Ammon's horn (tissue), 1 donor: ENCODE results near the gene C7.

Source experiments
- DNase-seq: peaks from one replicate; pipeline ENCODE4 v3.0.0-alpha.2; 2016; ENCODE audit warnings: low spot score

The C7 gene

DNA sequence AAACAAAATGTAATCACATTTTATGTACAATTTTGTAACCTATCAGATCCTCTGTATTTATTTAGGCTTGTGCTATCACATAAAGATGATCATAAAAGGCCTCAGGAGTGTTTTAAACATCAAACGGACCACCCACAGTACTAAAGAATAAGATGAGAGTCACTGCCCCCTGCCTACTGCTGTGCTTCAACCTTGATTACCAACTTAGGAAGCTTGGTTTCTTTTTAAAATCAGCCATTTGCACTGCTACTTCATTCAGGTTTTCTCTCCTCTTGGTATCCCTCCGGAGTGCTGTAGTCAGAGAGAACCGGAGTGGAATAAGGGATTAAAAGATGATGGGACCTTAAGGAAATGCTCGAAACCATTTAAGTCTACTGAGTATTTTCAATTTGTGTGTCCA is 6.9 kb downstream of the C7 start:
- DNase-seq = no peak

DNA sequence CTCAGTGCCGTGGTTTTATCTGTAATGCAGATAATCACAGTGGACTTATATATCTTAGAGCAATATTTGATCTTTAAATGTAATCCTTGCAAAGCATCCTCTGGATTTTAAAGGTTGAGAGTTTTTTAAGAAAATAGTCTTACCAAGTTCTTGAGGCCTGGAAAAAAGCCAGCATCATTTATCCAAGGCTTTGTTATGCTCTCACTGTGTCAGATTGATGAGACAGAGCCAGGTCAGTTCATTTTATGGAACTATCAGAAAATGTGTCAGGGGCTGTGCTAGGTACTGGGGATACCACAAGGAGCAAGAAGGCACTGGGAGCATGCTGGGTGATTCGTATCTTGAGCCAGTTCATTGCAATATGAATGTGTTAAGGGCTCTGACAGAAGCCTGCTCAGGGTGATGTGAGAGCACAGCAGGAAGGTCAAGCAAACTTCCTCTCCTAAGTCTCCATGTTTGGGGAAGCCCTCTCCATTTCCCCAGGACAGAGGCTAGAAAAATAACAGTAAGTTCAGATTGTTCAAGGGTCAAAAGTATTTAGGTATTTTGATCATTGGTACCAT is 19.7 kb downstream of the C7 start:
- no peak for DNase-seq

DNA sequence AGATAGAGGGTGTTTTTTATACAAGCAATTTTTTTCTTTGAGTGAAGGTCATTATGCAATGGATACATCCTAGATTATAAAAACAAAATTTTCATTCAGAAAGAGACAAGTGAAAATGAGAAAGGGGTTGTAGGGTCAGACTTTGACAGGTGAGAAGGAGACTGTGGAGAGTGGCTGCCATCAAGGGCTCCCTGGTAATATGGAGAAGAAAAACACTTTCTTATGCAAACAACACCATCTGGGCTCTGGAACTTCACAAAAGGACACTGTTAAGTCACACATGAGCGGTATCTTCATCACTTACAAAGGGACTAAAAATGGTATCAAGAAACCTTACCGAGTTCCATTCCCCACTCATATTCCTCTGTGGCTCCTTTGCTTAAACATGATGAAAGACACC is 23.5 kb downstream of the C7 start:
- DNase-seq = no peak

DNA sequence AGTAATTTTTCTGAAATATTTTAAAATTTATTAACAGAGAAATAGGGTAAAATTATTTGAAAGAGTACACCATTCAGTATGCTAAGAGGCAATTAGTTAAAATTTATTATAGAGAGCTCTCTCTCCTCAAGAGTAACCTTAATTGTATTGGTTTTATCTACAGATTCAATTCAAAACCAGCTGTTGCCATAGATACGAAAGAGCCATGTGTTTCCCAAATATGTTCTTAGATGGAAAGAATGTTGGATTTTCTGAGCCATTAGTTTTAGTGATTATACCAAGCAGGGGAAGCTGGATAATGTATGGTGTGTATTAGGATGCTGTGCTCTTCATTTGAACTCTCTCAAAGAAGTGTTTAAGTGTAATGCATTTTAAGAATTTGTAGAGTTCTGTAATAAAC is 27.8 kb downstream of the C7 start:
- DNase-seq = no peak

DNA sequence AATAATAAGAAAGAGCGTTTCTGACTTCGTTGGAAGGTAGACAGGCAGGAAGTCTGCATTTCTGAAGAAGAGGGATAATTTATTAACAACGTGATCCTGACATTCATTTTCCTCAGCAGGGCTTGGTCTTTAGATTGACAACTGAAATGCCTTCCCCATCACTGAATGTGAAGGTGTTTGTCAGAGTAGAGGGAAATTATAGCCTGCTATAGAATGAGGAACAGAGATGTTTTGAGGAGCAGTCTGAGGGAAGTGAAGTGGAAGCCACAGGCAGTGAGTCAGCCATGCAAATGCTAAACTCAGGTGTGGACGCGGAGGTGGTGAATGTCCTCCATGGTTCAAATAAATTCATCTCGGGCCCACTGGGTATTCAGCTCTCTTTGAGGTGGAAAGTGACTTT is 30.5 kb downstream of the C7 start:
- no peak for DNase-seq

DNA sequence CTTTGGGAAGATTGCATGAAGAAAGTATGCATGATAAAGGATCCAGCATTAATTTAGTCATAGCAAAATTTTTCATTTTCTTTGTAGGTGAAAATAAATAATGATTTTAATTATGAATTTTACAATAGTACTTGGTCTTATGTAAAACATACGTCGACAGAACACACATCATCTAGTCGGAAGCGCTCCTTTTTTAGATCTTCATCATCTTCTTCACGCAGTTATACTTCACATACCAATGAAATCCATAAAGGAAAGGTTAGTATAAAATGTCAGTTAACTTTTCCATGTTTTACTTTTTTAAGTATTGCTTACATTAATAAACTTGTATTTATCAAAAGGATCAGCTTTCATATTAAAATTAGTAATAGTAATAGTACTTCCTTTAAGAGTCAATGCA is 35.8 kb downstream of the C7 start:
- DNase-seq = no peak

DNA sequence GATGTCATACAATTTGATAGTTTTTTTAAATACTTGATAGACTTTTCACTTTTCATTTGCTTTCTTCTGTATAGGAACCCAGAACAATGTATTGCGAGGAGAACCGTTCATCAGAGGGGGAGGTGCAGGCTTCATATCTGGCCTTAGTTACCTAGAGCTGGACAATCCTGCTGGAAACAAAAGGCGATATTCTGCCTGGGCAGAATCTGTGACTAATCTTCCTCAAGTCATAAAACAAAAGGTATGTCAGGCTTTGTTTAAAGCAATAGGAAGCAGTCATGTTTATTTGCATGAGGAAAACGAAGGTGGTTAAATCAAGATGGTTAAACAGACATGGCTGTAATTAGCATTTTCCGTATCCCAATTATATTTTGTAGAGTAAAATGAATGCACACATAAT is 46.0 kb downstream of the C7 start:
- no peak for DNase-seq

DNA sequence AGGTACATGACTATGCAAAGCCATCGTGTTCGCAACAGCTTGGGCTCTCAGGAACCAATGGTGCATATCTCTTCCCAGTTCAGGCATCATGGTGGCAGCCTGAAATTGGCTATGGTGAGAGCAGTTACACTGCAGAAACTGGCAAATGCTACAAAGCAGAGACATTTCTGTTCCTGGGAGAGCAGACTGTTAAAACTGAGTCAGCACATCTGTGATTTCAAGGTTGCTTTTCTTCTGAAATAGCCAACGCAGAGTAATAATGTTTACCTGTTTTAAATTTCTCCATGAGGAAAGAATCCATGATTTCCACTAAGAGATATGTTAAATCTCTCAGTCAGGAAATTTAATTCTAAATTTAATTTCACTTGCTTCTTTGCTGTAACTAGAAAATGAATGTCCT is 47.8 kb downstream of the C7 start:
- DNase-seq = no peak

DNA sequence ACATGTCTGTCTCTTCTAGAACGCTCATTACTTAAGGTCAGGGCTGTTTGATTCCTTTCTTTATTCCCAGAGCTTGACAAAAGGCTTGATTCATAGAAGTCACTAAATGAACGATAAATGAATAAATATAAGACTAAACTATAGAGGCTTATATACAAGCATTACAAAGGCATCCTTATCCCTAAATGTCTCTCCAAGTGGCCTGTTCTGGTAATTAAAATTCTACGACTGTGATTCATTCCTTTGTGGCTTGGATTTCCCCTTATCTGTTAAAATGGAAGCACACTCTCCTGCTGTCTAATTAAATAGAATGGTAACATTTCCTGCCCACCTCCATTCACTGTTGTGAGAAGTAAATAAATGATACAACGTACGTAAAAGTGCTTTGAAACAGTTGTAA is 49.5 kb downstream of the C7 start:
- no peak for DNase-seq

DNA sequence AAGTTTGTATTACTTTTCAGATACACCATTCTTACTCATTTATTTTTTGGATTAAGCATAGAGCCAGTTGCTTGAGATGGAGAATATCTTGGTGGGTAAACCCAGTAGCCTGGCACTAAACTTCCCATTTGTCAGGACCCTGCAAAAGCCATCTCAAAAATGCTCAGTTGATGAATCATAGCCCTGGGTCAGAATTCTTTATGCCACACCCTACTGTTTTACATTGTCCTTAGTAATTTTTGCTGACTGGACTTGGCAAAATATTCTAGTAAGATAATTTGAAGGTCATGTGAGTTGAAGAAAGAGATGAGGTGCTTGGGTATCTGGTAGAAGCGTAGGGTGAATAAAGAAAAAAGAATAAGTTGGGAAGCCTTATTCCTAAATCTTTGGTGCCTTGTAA is 50.7 kb downstream of the C7 start:
- no peak for DNase-seq

DNA sequence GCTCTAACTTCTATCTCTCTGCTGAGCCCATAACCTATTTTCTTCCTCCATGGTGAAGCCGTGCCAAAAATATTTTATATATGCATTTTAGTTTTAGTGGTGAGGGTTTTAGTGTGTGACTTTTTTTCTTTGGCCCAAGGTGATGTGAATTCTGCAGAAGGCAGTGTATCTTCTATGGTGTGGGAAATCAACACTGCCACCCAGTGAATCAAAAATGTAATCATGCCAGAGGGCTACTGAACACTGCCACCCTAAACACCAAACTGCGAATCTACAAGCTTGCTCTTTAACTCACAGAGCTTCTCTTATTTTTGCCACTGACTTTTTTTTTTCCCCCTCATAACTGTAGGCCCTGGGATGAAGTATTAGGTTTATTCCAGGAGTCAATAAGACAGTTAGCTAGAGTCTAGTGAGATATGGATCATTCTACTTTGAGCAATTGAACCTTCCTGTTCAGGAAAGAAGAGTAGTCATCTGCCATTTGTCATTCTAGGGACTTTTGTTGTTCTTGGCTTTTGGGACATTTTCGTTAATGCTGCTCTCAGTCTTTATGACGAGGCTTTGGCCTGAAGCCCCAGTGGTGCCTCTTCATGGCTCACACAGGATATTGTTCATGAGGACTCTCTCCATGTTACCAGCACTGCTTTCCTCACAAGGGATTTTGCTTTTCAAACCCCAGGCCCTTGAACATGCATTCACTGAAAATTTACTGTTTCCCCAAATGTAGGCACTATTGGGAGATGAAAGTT is 53.1 kb downstream of the C7 start:
- DNase-seq = no peak

DNA sequence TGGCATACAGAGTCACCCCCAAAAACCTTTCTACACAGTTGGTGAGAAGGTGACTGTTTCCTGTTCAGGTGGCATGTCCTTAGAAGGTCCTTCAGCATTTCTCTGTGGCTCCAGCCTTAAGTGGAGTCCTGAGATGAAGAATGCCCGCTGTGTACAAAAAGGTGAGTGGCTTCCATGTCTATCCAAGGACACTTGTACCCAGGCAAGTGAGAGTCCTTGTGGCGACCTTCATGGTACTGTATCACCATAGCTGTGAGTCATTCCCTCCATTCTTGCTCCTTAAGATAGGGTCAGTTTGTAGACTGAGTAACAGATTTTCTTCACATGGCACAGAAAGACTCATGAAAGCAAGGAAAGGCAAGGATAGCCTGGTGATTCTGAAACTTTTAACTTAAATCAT is 63.1 kb downstream of the C7 start:
- no peak for DNase-seq

DNA sequence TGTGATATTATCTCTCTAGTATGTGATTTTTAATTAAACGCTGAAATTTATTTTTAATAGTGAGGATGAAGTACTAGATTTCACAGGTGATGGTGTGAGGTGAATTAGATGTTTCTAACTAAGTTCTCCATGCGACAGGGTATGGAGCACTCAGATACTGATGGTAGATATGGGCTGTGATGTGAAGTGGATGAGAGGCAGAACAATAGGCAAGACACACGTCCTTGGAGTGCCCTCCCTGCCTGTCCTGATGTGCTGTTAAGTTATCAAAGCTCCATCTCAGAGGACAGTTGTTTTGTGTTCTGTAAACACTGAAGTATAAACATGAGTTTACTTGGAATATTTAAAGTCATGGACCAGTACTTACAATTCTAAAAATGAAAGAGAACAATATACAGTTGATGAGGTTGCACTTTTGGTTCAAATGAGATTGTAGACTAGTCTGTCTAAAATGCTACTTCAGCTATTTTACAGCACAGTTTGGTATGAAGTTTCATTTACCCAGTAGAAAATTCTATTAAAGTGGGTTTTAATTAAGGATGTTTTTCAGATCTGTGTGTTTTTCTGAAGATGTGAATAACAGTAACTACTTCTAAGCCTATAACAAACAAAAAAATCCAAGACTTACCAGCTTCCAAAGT is 64.2 kb downstream of the C7 start:
- DNase-seq = no peak

DNA sequence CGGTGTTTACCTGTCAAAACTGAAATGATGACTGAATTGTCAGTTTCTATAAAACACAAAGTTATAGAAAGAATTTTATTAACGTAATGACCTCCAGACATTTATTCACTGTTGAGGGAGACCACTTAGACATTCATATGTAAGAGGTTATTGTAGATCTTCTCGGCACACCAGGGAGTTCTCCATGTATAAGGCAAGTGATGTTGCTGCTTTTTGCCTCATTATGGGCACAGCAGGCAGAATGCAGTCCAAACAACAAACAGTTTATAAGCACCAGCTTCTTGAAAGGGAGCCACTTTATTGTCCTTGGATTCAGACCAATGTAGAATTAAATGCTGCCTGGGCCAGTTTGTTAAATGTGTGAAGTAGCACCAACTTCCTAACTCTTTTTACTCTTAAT is 66.7 kb downstream of the C7 start:
- DNase-seq = no peak

DNA sequence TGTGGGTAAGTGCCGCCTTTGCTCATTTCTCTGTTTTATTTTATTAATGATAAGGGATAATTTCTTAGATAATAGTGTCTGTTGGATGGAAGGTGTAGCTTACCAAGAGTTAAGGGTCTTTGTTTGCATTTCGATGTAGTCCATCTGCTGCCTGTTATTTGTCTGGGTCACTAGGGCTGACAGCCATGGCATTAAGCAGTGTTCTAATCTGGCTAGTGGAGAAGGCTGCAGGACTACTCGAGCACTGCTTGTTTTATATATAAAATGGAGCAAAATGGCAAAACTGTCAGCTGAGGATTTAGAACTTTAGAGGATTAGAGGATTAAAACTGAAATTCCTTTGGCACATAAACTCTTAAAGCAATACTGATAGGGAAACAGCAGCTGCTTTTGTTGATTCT is 67.5 kb downstream of the C7 start:
- DNase-seq = no peak

DNA sequence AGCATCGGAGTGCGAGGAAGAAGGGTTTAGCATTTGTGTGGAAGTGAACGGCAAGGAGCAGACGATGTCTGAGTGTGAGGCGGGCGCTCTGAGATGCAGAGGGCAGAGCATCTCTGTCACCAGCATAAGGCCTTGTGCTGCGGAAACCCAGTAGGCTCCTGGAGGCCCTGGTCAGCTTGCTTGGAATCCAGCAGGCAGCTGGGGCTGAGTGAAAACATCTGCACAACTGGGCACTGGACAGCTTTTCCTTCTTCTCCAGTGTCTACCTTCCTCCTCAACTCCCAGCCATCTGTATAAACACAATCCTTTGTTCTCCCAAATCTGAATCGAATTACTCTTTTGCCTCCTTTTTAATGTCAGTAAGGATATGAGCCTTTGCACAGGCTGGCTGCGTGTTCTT is 72.1 kb downstream of the C7 start:
- no peak for DNase-seq

DNA sequence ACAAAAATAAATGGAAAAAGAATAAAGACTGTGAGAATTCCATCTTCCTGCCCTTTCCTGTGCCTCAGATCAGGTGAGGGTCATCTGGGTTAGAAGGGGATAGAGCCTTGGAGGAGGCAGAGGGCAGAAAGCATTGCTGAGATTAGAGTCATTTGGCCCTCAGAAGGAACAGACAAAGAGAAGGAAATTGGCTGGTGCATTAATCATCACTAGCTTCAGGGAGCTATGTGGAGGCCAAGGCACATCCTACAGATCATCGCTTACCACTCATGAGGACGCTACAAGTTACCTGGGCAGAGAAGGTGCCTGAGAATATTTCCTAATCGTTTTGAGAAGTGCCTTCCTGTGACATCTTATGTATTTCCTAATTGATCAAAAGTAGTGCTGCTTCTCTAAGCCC is 74.5 kb downstream of the C7 start:
- no peak for DNase-seq

DNA sequence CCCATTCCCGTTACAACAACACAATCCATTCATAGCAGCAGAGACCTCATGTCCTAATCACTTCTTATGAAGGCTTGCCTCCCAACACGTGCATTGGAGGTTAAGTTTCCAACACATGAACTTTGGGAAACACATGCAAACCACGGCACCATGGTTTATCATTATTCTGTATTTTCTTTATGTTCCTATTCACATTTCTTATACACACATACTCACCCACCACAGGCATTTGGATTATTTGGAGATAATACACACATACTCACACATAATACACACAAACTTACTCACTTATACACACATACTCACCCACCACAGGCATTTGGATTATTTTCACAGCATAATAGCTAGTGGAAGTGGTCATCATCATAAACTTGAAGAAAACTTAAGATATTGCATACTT is 75.6 kb downstream of the C7 start:
- DNase-seq = no peak

DNA sequence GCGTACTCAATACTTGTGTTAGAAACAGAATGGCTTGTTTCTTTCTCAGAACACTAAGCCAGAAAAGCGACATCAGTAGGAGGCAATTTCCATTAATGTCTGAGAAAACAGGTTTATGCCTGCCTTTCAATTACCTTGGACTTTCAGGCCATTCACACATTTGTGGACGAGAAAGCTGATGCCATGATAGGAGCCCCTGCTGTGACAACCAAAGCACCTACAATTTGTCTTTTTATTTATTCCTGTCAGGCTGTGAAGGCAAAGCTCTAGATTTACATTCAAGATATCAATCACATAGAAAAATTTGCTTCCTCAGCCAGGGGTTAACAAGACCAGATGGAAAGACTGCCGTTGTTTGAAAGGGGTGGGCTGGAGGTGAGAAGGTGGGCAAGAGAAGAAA is 76.2 kb downstream of the C7 start:
- DNase-seq = no peak

DNA sequence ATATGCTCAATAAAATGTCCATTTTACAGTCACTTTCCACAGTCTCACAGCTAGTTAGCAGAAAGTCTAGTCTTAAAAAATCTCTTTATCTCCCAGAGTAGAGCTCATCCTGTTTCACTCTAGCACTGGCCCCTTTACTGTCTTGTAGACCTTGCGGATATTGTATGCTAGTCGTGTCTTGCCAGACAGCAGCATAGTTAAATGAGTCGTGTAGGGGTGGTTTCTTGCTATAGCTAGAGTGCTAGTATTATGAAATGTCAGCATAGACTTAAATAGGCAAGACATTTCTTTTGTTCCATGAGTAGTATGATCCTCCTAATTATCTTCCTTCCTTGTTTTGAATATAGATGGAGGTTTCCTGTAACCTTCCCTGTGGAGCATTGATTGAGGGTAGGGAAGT is 77.4 kb downstream of the C7 start:
- DNase-seq = no peak

DNA sequence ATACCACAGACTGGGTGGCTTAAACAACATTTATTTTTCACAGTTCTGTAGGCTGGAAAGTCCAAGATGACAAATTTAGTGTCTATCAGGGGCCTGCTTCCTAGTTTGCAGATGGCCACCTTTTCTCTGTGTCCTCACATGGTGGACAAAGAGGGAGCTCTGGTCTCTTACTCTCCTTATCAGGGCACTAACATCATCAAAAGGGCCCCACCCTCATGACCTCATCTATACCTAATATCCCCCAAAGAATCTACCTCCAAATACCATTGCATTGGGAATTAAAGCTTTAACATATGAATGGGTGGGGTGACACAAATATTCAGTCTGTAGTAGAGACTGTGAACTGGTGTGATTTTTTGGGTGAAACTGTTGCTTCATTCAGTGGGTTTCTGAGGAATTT is 78.1 kb downstream of the C7 start:
- no peak for DNase-seq

DNA sequence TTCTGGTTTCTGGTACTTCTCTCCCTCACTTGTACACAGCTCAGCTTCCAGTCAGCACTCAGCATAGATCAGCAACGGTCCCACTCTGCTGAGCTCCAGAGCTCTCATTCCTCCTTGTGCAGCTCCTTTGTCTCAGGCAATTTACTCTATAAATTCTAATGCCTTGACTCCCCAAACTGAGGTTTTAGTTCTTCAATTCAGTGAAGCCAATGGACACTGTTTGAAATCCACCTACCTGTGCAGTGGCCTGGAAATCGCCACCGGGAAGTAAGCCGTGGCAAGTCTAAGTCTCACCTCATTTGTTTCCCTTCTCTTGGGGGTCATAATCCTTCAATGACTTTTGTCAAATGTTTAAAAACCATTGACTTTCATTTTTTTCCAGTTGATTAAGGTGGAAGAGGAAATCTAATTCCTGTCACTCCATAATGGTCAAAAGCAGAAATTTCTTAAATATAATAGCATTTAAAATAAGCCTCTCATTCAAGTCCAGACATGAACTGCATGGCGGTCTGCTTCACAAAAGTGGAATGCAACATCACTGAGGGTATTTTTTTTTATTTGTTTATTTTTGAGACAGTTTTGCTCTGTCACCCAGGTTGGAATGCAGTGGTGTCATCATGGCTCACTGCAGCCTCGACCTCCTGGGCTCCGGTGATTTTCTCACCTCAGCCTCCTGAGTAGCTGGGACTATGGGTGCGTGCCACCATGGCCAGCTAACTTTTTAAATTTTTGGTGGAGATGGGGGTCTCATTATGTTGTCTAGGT is 79.6 kb downstream of the C7 start:
- DNase-seq = no peak
